MG63 (cell line): Measurements from ENCODE around the gene CSDE1. TPM values are rescaled to one million over a fixed set of nuclear protein-coding genes. Genes with fewer than 3 reads are reported as not detected.
A peak's percentile ranks its signal among the peaks of the same experiment; 100 is the strongest.
"Not testable (repeated sequence)": the region's sequence is repeated elsewhere in the genome, so short reads cannot be mapped to it uniquely, and the experiment has no call there.

Experiments used
- DNase-seq: peaks from one replicate; pipeline ENCODE4 v3.0.0-alpha.2; 2020
- H3K27me3 ChIP-seq: fragments of 250-450 bp; sonication (Bioruptor Pico); 2 replicates; pipeline ENCODE4 v1.5.1; 2020; ENCODE audit warnings: mild to moderate bottlenecking, moderate library complexity
- H3K36me3 ChIP-seq: fragments of 250-450 bp; sonication (Bioruptor Pico); 2 replicates; pipeline ENCODE4 v1.5.1; 2020; ENCODE audit warnings: mild to moderate bottlenecking, moderate library complexity
- H3K4me3 ChIP-seq: fragments of 250-450 bp; sonication (Bioruptor Pico); 2 replicates; pipeline ENCODE4 v1.5.1; 2020; ENCODE audit warnings: mild to moderate bottlenecking, moderate library complexity
- H3K9me3 ChIP-seq: fragments of 250-450 bp; sonication (Bioruptor Pico); 2 replicates; pipeline ENCODE4 v1.5.1; 2020; ENCODE audit warnings: mild to moderate bottlenecking, moderate library complexity
- total RNA-seq: library from RNA; depleted of rRNA; stranded (reverse); fragments of >200 nt; shearing (Covaris generic); gene quantifications from 2 replicates; pipeline ENCODE4 v1.2.3, GENCODE V29; 2014; ENCODE audit warnings: low replicate concordance; rRNA removed

The CSDE1 gene
- 267 and 273 TPM in 2 replicates for total RNA-seq

DNA sequence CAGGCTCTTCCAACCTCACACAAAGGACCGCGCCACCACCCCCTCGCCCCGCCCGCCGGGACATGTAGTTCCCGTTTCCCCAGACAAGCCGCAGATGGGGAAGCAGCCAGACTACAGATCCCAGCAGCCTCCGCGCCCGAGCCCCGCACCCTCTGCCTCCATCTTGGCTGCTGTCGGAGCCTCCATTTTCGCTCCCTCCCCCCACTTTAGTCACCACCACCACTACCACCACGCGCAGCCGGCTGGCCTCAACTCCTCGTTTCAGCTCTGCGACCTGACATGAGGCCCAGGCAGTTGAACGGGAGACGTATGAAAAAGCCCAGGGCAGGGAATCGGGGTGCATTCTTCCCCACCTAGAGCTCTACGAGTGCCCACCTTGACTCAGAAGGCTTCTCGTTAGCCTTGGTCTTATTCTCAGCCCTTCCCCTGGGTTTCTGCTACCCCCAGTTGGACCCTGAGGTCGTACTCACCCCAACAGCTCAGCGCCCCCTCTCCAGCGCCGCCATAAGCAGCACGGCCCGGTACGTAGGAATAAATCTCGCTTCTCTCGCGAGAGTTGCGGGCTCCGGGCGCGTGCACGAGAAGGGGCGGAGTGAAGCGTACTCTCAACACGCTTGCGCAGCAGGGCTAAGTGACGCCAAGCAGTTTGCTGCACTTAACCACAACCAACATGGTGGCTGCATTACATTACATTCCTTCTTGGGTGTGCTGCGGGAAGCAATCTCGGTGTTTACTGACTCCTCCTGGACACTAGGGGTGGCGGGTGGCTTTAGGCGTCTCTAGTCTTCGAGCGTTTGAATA is at the start of gene CSDE1:
Gene CSDE1, minus strand, starts transcription at position 530 of the 801 bp plus-strand sequence. CDS start 18,094 bp downstream, outside the sequence.
- Histone ChIP-seq H3K27me3 (no peaks in the 10 kb centered on the region), H3K36me3 (peaks cover 43% of the 10 kb centered on the region), H3K9me3 (no peaks in the 10 kb centered on the region), H3K4me3 (peak within 1 kb of the TSS; percentile 99)
- DNase-seq, result peak; percentile 96

DNA sequence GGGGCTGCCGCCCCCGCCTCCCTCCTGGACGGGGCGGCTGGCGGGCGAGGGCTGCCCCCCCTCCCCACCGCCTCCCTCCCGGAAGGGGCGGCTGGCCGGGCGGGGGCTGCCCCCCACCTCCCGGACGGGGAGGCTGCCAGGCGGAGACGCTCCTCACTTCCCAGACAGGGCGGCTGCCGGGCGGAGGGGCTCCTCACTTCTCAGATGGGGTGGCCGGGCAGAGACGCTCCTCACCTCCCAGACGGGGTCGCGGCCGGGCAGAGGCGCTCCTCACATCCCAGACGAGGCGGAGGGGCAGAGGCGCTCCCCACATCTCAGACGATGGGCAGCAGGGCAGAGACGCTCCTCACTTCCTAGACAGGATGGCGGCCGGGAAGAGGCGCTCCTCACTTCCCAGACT is 46.7 kb upstream of the CSDE1 start:
- H3K27me3 ChIP-seq, result not testable (repeated sequence)

DNA sequence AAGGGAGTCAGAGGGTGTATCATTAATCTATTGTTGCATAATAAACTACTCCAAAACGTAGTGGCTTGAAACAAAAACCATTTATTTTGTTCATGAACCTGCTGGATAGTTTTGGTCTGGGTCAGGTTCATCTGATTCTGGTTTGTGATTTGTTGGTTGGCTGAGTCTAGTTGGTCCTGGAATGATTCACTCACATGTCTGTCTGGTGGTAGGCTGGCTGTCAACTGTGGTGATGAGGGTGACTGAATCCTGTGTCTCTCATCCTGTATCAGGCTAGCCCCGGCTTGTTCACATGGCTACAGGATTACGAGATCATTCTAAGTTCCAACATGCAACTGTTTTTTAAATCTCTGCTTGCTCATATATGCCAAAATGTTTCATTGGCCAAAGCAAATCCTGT is 45.2 kb upstream of the CSDE1 start:
- no peaks in the 10 kb centered on the region for H3K9me3 ChIP-seq
- H3K36me3 ChIP-seq, result no peaks in the 10 kb centered on the region
- peak; percentile 9 for DNase-seq
- H3K4me3 ChIP-seq, result no peak overlapping the region
- H3K27me3 ChIP-seq, result peaks cover 20% of the 10 kb centered on the region

More for the DNA sequence above, 46.7 kb upstream of the CSDE1 start:
- H3K9me3 ChIP-seq, H3K36me3 ChIP-seq, DNase-seq, H3K4me3 ChIP-seq: not testable (repeated sequence)

DNA sequence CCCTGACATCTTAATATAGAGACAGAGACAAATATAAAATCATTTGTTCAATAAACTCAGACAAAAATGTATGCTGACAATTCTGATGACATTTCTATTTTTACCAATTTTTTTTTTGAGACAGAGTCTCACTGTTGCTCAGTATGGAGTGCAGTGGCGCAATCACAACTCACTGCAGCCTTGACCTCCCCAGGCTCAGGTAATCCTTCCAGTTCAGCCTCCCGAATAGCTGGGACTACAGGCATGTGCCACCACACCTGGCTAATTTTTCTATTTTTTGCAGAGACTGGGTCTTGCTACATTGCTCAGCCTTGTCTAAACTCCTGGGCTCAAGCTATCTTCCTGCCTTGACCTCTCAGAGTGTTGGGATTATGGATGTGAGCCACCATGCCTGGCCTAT is 36.3 kb upstream of the CSDE1 start:
- Histone ChIP-seq H3K4me3 (no peak overlapping the region), H3K36me3 (no peaks in the 10 kb centered on the region)
- DNase-seq, result no peak

DNA sequence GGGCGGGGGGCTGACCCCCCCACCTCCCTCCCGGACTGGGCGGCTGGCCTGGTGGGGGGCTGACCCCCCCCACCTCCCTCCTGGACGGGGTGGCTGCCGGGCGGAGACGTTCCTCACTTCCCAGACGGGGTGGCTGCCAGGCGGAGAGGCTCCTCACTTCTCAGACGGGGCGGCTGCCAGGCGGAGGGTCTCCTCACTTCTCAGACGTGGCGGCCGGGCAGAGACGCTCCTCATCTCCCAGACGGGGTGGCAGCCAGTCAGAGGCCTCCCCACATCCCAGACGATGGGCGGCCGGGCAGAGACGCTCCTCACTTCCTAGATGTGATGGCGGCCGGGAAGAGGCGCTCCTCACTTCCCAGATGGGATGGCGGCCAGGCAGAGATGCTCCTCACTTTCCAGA is 32.8 kb upstream of the CSDE1 start:
- DNase-seq, H3K4me3 ChIP-seq, H3K36me3 ChIP-seq, H3K9me3 ChIP-seq: not testable (repeated sequence)
- H3K27me3 ChIP-seq, result peaks cover 12% of the 10 kb centered on the region

More for the DNA sequence above, 36.3 kb upstream of the CSDE1 start:
- Histone ChIP-seq H3K9me3 (no peaks in the 10 kb centered on the region), H3K27me3 (peaks cover 36% of the 10 kb centered on the region)

DNA sequence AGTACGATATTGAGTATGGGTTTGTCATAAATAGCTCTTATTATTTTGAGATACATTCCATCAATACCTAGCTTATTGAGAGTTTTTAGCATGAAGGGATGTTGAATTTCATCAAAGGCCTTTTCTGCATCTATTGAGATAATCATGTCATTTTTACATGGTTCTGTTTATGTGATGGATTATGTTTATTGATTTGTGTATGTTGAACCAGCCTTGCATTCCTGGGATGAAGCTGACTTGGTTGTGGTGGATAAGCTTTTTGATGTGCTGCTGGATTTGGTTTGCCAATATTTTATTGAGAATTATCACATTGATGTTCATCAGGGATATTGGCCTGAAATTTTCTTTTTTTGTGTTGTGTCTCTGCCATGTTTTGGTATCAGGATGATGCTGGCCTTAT is 28.7 kb upstream of the CSDE1 start:
- DNase-seq, H3K9me3 ChIP-seq, H3K27me3 ChIP-seq, H3K4me3 ChIP-seq, H3K36me3 ChIP-seq: not testable (repeated sequence)

DNA sequence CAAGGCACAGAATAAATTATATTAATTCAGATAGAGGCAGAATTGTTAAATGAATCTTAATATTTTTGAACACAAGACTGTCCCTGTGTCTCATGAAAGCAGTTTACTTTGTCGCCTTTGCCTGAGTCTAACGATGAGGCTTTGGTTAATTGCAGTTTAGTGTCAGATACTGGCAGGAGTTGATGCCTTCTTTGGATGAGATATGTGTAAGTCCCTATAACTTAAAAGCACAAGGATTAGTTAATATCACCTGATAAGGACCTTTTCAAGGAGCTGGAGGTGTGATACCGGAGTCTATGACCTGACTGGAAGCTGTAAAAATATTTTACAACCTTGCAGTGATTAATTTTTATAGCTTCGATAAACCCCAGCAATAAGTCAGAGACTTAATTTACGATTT is 24.7 kb upstream of the CSDE1 start:
- no peak for DNase-seq
- peaks cover 8% of the 10 kb centered on the region for H3K9me3 ChIP-seq

DNA sequence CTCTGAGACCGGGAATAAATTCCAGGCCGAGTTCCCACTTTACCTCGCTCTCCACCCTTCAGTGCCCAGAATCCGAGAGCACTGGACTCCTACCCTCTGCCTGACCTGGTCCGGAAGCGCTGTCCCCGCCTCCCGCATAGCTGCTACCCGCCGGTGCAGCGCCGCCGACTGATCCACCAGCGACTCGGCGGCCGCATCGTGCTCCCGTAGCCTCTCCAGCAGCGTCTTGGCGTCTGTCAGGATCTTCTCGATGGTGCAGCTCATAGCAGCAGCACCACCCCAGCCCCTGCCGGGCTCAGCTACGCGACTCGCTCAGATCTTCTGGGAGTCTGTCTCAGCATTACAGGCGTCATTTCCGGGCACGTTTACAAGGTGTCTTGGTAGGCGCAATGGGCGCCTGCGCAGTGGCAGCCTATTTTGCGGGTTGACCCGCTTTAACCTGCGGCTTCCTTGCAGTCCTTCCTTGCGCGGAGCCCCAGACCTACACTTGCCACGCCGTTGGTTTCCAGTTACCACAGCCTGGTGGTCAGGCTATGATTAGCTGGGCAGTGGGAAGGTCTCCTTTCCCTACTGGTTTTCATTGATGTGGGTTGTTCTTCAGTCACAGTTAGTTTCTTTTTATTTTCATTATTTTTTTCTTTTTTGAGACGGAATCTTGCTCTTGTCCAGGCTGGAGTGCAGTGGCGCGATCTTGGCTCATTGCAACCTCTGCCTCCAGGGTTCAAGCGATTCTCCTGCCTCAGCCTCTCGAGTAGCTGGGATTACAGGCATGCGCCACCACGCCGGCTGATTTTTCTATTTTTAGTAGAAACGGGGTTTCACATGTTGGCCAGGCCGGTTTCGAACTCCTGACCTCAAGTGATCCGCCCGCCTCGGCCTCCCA is 22.8 kb upstream of the CSDE1 start, which contains the start of gene SIKE1:
Gene SIKE1, minus strand, starts transcription at position 342 of the 883 bp plus-strand sequence. Its CDS starts 78 bp downstream, at position 264.
- Histone ChIP-seq H3K27me3 (no peaks in the 10 kb centered on the region; the same call in 1 of the 2 replicates), H3K9me3 (no peaks in the 10 kb centered on the region; the same call in 1 of the 2 replicates), H3K4me3 (peak within 1 kb of the TSS; percentile 68), H3K36me3 (peaks cover 35% of the 10 kb centered on the region)
- DNase-seq, result peak; percentile 97

More for the DNA sequence above, 24.7 kb upstream of the CSDE1 start:
- Histone ChIP-seq H3K36me3 (peaks cover 20% of the 10 kb centered on the region), H3K27me3 (peaks cover 2% of the 10 kb centered on the region), H3K4me3 (no peak overlapping the region)

DNA sequence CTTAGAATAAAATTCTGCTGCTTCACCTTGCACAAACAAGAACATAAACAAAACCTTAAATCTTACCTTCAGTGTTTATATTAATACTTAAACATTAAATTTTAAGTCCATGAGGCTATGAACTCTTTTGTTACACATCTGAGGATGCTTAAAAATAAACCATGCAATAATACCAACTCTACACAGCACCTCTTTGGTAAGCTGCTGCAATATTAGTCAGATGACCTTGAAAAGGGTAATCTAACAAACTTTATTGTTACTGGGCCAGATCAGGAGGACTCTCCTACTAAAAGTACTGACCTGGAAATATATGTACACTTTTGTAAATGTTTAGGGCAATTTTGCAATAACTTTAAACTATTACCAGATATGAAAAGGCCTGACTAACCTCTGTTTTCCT is 21.9 kb upstream of the CSDE1 start:
- no peak for DNase-seq
- Histone ChIP-seq H3K36me3 (peaks cover 35% of the 10 kb centered on the region), H3K9me3 (no peaks in the 10 kb centered on the region), H3K27me3 (no peaks in the 10 kb centered on the region; the same call in 1 of the 2 replicates), H3K4me3 (peak overlapping the region; percentile 68)

DNA sequence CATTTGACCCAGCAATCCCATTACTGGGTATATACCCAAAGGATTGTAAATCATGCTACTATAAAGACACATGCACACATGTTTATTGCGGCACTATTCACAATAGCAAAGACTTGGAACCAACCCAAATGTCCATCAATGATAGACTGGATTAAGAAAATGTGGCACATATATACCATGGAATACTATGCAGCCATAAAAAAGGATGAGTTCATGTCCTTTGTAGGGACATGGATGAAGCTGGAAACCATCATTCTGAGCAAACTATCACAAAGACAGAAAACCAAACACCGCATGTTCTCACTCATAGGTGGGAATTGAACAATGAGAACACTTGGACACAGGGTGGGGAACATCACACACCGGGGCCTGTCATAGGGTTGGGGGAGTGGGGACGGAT is 18.9 kb upstream of the CSDE1 start:
- H3K4me3 ChIP-seq, H3K27me3 ChIP-seq, DNase-seq, H3K9me3 ChIP-seq: not testable (repeated sequence)
- peaks cover 61% of the 10 kb centered on the region for H3K36me3 ChIP-seq

DNA sequence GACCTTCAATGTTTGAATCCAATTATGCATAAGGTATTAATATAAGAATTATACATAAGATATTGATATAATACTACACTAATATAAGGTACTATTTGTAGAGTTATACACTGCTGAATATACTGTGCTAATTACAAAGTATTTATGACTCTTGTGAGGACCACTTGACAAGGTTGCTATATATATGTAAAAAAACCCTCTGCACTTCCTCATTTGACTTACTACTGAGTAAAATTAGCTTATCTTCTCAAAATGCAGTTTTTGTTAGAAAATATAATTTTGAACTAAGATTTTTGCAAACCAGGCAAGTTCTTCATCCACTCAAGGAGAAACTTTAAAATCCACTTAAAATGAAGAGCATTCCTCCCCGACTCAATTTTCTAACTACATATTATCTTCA is 14.2 kb upstream of the CSDE1 start:
- no peaks in the 10 kb centered on the region for H3K27me3 ChIP-seq
- peaks cover 47% of the 10 kb centered on the region for H3K36me3 ChIP-seq
- no peak for DNase-seq

DNA sequence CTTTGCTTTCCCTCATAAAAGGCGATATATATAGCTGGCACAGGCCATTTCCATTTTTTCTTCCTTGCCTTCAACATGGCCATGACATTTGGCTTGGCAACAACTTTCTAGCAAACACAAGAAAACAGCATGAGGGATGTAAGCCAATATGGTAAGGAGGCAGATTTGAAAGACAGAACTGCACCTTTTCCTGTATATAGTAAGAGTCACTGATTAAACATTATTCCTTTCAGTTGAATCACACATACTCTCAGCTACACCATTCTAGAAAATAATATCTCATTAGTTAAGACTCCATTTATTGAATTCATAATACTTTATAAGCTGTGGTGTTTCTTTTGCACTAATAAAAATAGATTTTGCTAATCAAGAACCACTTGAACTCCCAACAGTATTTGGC is 13.2 kb upstream of the CSDE1 start:
- Histone ChIP-seq H3K4me3 (no peak overlapping the region), H3K36me3 (peaks cover 37% of the 10 kb centered on the region), H3K27me3 (no peaks in the 10 kb centered on the region), H3K9me3 (no peaks in the 10 kb centered on the region)
- DNase-seq, result no peak

More for the DNA sequence above, 14.2 kb upstream of the CSDE1 start:
- no peak overlapping the region for H3K4me3 ChIP-seq
- no peaks in the 10 kb centered on the region for H3K9me3 ChIP-seq

DNA sequence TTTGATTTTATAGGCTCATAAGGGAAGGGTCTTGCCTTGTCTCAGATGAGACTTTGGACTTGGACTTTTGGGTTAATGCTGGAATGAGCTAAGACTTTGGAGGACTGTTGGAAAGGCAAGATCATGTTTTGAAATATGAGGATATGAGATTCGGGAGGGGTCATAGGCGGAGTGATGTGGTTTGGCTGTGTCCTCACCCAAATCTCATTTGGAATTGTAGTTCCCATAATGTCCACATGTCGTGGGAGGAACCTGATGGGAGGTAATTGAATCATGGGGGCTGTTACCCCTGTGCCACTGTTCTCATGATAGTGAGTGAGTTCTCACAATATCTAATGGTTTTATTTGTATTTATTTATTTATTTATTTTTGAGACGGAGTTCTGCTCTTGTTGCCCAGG is 6.9 kb upstream of the CSDE1 start:
- Histone ChIP-seq H3K4me3 (no peak overlapping the region), H3K27me3 (no peaks in the 10 kb centered on the region), H3K36me3 (no peaks in the 10 kb centered on the region), H3K9me3 (no peaks in the 10 kb centered on the region)
- DNase-seq, result no peak

DNA sequence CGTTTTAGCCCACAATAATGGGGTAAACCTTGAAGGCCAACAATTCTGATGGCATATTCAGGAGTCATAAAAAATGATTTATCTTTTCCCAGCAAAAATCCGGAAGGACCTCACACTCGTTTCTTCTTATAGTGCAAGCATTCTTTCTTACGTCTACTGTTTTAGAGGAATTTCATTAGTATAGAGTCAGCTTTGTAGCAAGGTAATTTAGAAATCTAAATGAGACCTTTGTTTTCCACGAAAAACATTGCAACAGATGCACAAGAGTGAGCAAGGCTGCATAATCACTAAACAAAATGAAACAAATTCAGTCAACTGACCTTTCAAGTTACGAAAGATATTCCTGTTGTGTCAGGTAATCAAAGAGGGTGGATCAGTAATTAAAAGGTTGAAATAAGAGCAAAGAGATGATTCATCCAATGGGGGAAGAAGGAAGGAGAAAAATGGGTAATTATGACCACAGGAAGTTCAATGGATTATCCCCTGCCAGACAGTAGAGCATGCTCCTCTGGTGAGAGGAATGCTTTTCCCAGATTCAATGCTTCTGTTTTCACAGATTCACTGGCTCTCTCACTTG is 560 bp upstream of the CSDE1 start:
- no peak for DNase-seq
- H3K36me3 ChIP-seq, result peaks cover 37% of the 10 kb centered on the region
- H3K9me3 ChIP-seq, result no peaks in the 10 kb centered on the region
- peak overlapping the region; percentile 99 for H3K4me3 ChIP-seq
- no peaks in the 10 kb centered on the region for H3K27me3 ChIP-seq

DNA sequence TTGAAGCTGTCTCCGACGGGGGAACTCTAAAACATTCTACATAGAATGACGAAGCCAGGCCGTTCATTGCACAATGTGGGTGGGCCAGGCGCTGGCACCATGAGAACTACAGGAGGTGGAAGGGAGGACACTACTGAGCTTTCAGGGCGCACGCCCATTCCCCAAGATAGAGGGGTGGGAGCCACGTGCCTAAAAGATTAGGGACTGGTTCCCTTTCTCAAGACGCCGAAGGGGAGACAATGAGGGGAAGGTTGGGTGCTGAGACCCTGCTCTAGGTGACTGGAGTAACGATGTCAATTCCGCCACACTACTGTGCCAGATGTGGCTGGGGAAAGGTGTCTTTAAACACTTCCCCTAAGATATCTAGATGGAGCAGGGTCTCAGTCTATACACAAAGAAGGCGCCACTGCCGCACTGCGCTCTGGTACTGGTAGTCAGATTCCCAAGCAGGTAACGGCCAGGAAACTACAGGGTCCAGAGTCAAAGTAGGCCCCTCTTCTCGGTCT is 782 bp downstream of the CSDE1 start:
- Histone ChIP-seq H3K4me3 (peak overlapping the region; percentile 99), H3K27me3 (no peaks in the 10 kb centered on the region), H3K36me3 (peaks cover 46% of the 10 kb centered on the region), H3K9me3 (no peaks in the 10 kb centered on the region)
- peak; percentile 55 for DNase-seq

DNA sequence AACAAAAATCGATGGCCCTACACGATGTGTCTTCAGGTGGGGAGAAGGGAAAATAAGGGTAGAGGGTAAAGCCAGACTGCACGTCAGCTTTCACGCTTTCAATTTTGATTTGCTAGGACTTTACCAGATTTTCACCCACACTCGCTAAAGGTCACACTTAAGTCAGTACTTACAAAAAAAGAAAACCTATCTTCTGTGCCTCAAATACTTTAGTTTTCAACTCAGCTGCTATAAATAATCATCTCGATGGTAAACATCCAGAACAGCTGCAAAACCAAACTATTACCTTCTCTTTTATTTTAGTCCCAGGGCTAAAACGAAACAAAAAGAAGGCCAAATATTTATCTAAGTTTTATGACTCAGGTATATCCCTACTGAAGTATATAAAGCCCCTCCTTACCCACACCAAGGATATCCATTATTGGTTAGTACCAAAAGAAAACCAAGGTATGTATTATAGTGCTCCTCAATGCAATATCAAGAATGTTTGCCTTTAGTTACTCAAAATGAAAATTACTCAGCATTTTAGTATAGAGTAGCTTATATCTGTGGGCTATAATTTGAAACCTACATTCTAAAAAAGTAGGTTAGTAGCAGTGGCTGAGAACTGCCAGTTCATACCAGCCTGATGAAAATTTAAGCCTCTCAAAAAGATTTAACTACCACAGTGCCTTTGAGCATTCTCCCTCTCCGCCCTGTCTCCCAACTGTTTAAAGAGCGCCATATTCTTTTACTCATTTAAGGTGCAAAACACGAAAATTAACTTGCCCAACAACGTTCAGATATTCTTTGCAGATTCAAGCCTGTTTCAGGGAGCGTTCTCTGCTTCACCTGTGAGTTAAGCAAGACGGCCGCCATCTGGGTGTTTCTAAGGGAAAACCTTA is 1.5 kb downstream of the CSDE1 start:
- Histone ChIP-seq H3K27me3 (no peaks in the 10 kb centered on the region), H3K4me3 (peak overlapping the region; percentile 99), H3K9me3 (no peaks in the 10 kb centered on the region), H3K36me3 (peaks cover 46% of the 10 kb centered on the region)
- DNase-seq, result no peak
